Large intestine (tissue), 3 donors: Measurements from ENCODE around the gene INPP5F. TPM values are rescaled to one million over a fixed set of nuclear protein-coding genes. Genes with fewer than 3 reads are reported as not detected.

ENCODE experiments used
- DNase-seq, 2 donors: peaks; one replicate each; pipeline versions ENCODE4 v3.0.0 to v3.0.0-alpha.2; 2013
- H3K27ac ChIP-seq: one replicate; pipeline ENCODE4 v1.5.1; 2013; ENCODE audit warnings: low read length
- H3K27me3 ChIP-seq: 2 replicates; pipeline ENCODE4 v1.6.1; 2013; ENCODE audit warnings: low read length; ENCODE audit not compliant: control insufficient read depth, insufficient read depth
- H3K36me3 ChIP-seq: 2 replicates; pipeline ENCODE4 v1.6.1; 2013; ENCODE audit warnings: low read length; ENCODE audit not compliant: control insufficient read depth, insufficient read depth
- H3K4me1 ChIP-seq: one replicate; pipeline ENCODE4 v1.6.1; 2013; ENCODE audit warnings: low read length; ENCODE audit not compliant: control insufficient read depth, insufficient read depth
- H3K4me3 ChIP-seq: one replicate; pipeline ENCODE4 v1.5.1; 2013; ENCODE audit warnings: low read length
- H3K9me3 ChIP-seq: one replicate; pipeline ENCODE4 v1.6.1; 2013; ENCODE audit warnings: mild to moderate bottlenecking, low read depth, low read length, moderate library complexity; ENCODE audit not compliant: control insufficient read depth
- WGBS: methylation state at CpG from one replicate; pipeline ENCODE4 v1.1.5; 2013; ENCODE audit warnings: low lambda C conversion rate; ENCODE audit not compliant: insufficient coverage; 5-methylcytosine and 5-hydroxymethylcytosine counted together
- polyA plus RNA-seq: library from polyadenylated mRNA; unstranded; fragments of 120-200 nt; gene quantifications from one replicate; pipeline ENCODE4 v1.2.1, GENCODE V29; 2013

Gene INPP5F
- polyA plus RNA-seq, 1 donor: 24.7 TPM

DNA sequence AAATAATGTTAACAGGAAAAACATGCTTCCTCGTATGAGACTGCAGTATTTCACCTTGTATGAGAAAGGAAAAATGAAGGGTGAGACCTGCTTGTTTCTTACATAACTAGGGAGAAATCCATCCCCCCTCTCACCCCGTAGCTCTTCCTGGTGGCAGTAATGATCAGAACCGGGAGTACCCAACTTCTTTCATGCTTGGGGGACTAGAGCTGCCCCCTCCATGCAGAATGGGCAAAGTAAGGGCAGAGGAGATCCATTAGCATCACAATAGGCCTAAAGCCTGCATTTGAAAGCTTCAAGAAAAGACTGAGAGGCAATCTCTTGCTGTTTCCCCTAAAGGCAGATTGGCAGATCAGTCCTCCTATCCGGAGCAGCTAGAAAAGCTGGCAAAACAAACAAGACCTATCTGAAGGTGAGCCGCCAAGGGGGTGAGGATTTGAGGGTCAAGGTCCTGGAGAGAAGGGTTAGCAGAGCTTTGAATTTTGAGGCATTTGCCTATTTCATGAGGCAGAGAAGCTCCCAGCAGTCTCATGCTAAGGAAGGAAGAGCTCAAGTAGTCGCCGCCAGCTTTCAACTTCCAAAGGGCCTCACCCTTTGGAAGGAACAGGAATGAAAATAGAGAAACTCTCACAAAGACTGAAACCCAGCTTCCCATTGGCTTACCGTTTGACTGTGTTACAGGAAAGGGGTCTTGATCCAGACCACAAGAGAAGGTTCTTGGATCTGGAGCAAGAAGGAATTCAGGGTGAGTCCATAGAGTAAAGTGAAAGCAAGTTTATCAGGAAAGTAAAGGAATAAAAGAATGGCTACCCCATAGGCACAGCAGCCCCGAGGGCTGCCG is 38.4 kb upstream of the INPP5F start:
- Histone ChIP-seq H3K27ac (peak overlapping the region; percentile 62), H3K4me3 (no peak overlapping the region), H3K4me1 (peaks cover 13% of the 10 kb centered on the region), H3K36me3 (no peaks in the 10 kb centered on the region), H3K27me3 (no peaks in the 10 kb centered on the region), H3K9me3 (no peaks in the 10 kb centered on the region)
- 36% methylated on average over 3 of the region's 10 CpGs for WGBS
- DNase-seq: peak in 1 of 2 donors; percentile 54

DNA sequence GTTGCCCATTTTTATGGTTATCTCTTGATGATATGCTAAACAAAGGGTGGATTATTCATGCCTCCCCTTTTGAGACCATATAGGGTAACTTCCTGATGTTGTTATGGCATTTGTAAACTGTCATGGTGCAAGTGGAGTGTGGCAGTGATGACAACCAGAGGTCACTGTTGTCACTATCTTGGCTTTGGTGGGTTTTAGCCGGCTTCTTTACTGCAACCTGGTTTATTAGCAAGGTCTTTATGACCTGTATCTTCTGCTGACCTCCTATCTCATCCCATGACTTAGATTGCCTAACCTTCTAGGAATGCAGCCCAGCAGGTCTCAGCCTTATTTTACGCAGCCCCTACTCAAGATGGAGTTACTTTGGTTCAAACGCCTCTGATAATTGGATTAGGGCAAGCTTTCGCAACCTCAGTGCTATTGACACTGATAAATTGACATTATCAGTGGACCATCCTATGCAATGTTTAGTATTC is 37.8 kb upstream of the INPP5F start:
- no peaks in the 10 kb centered on the region for H3K27me3 ChIP-seq
- no CpG with 5 or more reads among the region's 4 CpGs for WGBS
- H3K9me3 ChIP-seq: no peaks in the 10 kb centered on the region
- peaks cover 13% of the 10 kb centered on the region for H3K4me1 ChIP-seq
- H3K4me3 ChIP-seq: no peak overlapping the region
- H3K36me3 ChIP-seq: no peaks in the 10 kb centered on the region
- peak; percentile 72 to 79 for DNase-seq
- peak overlapping the region; percentile 62 for H3K27ac ChIP-seq

DNA sequence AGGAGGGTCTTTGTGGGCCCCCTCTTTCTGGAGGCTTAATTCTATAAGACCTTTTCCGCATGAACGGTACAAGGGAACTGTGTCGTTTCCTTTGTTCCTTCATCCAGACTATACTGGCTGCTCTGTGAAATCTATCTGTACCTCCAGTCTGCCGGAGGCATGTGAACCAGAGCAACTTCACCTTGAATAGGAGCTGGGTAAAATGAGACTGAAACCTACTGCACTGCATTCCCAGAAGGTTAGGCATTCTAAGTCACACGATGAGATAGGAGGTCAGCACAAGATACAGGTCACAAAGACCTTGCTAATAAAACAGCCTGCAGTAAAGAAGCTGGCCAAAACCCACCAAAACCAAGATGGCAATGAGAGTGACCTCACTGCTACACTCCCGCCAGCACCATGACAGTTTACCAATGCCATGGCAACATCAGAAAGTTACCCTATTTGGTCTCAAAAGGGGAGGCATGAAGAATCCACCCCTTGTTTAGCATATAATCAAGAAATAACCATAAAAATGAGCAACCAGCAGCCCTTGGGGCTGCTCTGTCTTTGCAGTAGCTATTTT is 36.8 kb upstream of the INPP5F start:
- Histone ChIP-seq H3K27ac (no peak overlapping the region), H3K4me1 (peaks cover 13% of the 10 kb centered on the region), H3K4me3 (no peak overlapping the region), H3K27me3 (no peaks in the 10 kb centered on the region), H3K36me3 (no peaks in the 10 kb centered on the region), H3K9me3 (no peaks in the 10 kb centered on the region)
- peak in 1 of 2 donors; percentile 31 for DNase-seq
- 100% methylated on average over 2 of the region's 6 CpGs for whole genome bisulfite sequencing

DNA sequence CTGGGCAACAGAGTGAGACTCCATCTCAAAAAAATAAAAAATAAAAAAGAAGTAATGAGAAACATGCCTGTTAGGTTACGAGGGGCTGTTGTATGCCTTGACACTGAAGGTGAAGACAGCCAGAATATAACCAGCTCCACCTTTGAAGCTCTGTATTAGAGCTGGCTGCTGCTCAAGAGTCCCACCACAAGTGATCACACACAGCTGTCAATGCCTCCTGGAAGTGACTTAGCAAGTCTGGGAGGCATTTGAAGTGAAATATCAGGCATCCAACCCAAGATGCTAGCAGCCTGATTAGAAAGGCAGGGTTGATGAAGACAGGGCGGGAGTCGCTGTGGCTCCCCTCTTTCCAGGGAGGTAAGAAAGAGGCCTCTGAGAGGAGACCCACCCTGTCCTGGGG is 34.1 kb upstream of the INPP5F start:
- no peak overlapping the region for H3K27ac ChIP-seq
- H3K9me3 ChIP-seq: no peaks in the 10 kb centered on the region
- no CpG with 5 or more reads among the region's 3 CpGs for WGBS
- no peaks in the 10 kb centered on the region for H3K36me3 ChIP-seq
- no peak overlapping the region for H3K4me3 ChIP-seq
- no peak for DNase-seq
- H3K27me3 ChIP-seq: no peaks in the 10 kb centered on the region
- peaks cover 12% of the 10 kb centered on the region for H3K4me1 ChIP-seq

DNA sequence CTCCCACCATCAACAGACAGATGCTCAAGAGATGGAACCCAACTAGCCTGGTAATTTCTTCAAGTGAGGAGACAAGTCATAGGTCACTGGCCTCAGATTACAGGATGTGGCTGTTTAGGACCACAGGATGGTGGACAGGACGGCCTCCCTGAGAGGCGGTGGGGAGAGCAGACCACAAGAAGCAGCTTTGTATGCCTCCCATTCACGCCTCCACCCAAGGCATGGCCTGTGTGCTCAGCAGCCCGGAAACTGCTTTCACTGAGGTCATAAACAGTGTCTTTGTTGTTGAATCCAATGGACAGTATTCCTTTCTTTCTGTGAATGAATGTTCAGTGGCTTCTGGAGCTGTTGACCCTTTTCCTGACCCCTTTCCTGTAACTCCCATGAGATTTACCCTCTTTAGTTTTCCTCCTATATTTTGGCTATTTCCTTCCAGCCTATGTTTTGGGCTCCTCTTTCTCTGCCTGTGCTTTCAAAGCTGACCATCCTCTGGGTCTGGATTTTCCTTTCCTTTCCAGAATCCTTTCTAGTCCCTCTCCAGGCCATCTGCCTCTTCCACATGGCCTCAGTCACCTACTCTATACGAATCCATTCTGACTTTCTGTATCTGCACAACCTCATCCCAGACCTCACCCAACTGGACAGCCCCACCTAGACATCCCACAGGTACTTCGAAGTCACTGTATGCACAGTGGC is 32.4 kb upstream of the INPP5F start:
- WGBS: 70% methylated on average over 2 of the region's 6 CpGs
- no peak overlapping the region for H3K27ac ChIP-seq
- DNase-seq: no peak
- H3K9me3 ChIP-seq: no peaks in the 10 kb centered on the region
- no peaks in the 10 kb centered on the region for H3K27me3 ChIP-seq
- no peak overlapping the region for H3K4me3 ChIP-seq
- no peaks in the 10 kb centered on the region for H3K4me1 ChIP-seq
- H3K36me3 ChIP-seq: no peaks in the 10 kb centered on the region

DNA sequence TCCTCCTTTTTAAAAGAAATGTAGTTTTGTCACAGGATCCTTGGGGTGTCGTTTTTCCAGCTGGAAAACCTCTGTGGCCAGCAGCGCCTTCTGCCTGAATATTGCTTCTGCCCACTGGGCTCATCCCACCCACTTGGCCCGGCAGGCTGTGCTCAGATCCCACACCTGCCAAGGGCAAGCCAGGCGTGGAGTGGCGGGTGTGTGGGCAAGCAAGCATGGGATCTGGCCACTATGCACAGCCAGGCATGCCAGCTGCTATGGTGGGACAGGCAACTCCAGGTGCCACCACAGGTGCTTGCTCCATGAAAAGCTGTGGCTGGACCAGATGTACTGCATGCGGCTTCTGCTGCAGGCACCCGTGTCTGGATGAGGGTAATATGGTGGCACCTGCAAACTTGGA is 31.2 kb upstream of the INPP5F start:
- Histone ChIP-seq H3K9me3 (no peaks in the 10 kb centered on the region), H3K27me3 (no peaks in the 10 kb centered on the region), H3K27ac (no peak overlapping the region), H3K4me1 (no peaks in the 10 kb centered on the region), H3K4me3 (no peak overlapping the region), H3K36me3 (no peaks in the 10 kb centered on the region)
- WGBS: no CpG with 5 or more reads among the region's 7 CpGs
- no peak for DNase-seq

DNA sequence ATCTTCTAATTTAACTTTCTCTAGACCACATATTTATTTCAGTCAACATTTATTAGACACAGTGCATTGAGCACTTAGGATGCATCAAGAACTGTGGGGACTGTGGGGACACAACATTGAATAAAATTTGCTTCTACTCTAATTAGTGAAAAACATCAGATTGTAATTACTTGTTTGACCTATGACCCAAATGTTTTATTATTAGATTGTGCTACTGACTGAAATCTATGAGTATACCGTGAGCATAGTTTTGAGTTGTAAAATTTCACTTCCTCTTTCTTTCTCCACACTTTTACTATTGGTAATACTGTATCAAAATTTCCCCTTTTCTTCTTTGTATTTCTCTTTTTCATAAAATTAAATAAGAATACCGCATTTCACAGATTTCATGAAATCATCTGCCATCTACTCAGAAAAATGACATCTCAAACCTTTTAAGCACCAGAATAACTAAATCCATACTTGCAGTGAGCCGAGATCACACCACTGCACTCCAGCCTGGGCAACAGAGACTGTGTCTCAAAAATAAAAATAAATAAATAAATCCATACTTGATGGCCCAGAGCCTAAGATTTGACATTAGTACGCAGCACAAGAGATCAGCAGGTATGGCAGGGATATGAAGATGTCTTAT is 25.4 kb upstream of the INPP5F start:
- H3K27ac ChIP-seq: no peak overlapping the region

DNA sequence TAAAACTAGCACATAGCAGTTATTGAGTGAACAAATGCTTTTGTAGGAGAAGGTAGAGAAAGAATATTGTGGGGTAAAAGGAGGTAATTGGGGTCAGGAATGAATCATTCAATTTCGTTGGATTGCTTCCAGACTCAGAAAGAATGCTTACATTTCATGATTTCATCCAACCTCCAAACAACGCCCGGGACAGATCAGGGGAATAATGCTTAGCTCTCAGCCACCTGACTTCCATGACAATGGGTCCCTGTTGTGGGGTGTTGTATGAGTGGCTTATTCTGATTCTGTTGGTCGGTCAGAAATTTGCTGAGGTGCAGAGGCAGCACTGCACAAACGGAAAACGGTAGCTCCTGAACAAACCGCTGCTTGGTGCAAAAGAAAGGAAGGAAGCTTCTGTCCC is 24.0 kb upstream of the INPP5F start:
- no peak for DNase-seq
- Histone ChIP-seq H3K27me3 (peaks cover 3% of the 10 kb centered on the region), H3K36me3 (no peaks in the 10 kb centered on the region), H3K9me3 (no peaks in the 10 kb centered on the region), H3K27ac (no peak overlapping the region), H3K4me1 (no peaks in the 10 kb centered on the region), H3K4me3 (no peak overlapping the region)
- no CpG with 5 or more reads among the region's 7 CpGs for WGBS

More for the DNA sequence above, 25.4 kb upstream of the INPP5F start:
- no peak overlapping the region for H3K4me3 ChIP-seq
- no peaks in the 10 kb centered on the region for H3K4me1 ChIP-seq
- H3K9me3 ChIP-seq: no peaks in the 10 kb centered on the region
- no peak for DNase-seq
- H3K36me3 ChIP-seq: no peaks in the 10 kb centered on the region
- WGBS: 72% methylated on average over 3 of the region's 4 CpGs
- peaks cover 3% of the 10 kb centered on the region for H3K27me3 ChIP-seq

DNA sequence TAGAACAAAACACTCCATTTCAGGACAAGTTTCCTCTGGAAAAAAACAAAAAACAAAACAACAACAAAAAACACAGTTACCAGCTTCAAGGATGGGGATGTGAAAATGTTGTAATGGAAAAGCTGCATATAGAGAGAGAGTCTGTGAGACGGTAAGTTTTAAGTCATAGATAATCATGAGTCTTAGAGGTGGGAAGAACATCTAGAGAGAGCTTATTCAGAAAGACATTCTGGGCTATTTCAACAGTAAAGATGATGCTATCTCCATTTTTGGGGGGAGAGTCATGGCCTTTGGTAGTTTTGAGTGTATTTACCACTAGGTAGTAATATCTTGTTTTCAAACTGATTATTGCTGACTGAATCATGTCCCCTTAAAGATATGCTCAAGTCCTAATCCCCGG is 23.3 kb upstream of the INPP5F start:
- H3K36me3 ChIP-seq: no peaks in the 10 kb centered on the region
- H3K27me3 ChIP-seq: peaks cover 3% of the 10 kb centered on the region
- H3K4me1 ChIP-seq: no peaks in the 10 kb centered on the region
- DNase-seq: no peak
- H3K27ac ChIP-seq: no peak overlapping the region
- no CpG with 5 or more reads among the region's 2 CpGs for WGBS
- H3K9me3 ChIP-seq: no peaks in the 10 kb centered on the region
- H3K4me3 ChIP-seq: no peak overlapping the region

DNA sequence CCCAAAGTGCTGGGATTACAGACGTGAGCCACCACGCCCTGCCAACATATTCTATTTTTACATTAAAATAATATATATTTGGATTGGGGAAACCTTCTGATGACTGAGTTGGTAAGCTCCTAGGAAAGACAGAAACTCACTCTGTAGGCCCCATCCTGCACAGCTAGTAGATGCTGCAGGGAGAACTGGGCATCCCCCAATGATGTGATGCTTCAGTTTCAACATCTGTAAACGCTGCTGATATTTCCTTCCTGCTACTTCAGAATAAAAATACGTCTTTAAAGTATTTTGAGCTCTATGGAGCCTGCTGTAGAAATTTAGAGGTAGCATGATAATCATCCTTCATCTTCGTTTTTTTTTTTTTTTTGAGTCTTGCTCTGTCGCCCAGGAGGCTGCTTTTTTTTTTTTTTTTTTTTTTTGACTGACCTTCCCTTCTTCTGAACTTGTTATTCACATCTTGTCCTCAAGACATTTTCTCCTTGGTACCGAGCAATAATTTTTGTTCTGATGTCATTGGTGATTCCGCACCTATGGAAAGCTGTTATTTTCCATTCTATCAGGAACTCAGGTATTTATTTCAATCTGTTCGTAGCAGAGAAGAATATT is 21.8 kb upstream of the INPP5F start:
- Histone ChIP-seq H3K9me3 (no peaks in the 10 kb centered on the region), H3K36me3 (no peaks in the 10 kb centered on the region), H3K27me3 (peaks cover 3% of the 10 kb centered on the region), H3K4me3 (no peak overlapping the region), H3K27ac (no peak overlapping the region), H3K4me1 (no peaks in the 10 kb centered on the region)
- DNase-seq: no peak
- WGBS: 92% methylated on average over 2 of the region's 9 CpGs
